NCI-H2171 (cell line): Measurements from ENCODE around the gene SORBS1.

Experiments
- DNase-seq: peaks from one replicate; lab custom pipeline; 2025; lab: John Stamatoyannopoulos, UW

Gene SORBS1

DNA sequence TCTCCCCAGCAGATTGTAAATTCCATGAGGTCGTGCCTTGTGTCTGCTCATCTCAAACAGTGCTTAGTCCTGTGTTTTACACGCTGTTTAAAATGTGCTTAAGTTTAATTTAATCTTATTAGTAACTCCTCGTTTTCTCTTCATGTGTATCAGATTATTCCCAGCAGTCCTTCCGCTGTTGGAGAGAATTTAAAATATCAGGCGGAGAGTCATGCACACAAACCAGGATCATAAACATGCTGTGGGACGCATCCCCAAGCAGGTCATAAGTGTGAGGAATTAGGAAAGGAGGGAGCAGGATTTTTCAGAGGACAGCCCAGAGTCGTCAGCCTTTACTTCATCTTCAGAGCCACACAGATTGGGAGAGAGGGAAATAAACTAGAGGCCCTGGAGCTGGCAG is 4.2 kb upstream of the SORBS1 start:
- no peak for DNase-seq

- DNase-seq, result no peak
These were observed 3.1 kb upstream of the SORBS1 start for GRCh38 chr10:95564291-95564690.

- DNase-seq, result no peak
These were observed 1.3 kb upstream of the SORBS1 start for GRCh38 chr10:95562341-95562965.

DNA sequence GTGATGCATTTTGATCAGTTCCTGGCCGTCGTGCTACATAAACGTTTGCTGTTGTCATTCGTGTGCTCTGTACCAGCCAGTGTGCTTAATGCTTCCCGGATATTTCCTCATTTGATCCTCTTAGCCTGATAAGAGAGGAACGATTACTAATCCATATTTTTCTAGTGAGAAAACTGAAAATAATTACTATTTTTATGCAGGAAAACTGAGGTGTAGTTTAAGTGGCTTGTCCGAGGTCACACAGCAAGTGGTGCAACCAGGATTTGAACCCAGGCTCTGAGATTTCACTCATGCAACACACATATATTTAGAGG is 650 bp upstream of the SORBS1 start:
- DNase-seq, result no peak

DNA sequence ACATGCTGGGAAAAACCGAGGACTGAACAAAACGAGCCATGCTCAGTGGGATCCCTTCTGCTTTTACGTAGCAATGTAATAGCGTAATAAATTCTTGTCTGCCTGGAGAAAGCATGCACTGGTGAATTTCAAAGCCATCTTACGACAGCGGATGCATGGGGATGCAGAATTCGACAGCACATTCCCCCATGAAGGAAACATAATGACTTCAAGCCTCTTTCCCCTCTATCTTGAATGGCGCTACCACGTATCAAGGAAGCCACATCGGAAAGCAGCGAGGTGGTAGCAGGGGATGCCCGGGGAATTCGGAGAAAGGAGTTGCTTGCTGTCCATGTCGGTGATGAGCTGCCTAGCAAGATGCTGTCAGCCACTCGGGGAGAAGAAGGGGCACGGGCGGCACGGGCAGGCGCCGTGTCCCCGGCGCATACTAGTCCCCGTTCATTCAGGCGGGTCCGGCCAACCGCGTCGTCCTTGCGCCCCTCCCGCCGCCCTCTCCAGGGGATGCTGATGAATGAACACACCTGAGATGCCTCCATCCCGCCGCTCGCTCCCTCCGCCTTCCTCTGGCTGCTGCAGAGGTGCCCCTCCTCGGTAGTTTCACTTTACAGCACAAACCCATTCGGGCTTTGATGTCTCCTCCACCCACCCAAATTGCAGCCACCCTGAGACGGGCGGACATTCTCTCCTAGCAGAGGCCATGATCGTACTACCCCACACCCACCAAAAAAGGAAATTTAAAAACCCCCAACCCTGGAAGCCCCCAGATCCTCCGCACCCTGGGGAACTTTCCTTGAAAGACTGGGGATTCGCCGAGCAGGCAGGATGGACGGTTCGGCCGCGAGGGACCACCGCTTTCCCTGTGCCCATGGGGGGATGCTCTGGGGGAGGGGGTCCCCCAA is 644 bp downstream of the SORBS1 start:
- DNase-seq, result no peak

- DNase-seq, result no peak
These were observed 1.3 kb downstream of the SORBS1 start for GRCh38 chr10:95559896-95560277.

DNA sequence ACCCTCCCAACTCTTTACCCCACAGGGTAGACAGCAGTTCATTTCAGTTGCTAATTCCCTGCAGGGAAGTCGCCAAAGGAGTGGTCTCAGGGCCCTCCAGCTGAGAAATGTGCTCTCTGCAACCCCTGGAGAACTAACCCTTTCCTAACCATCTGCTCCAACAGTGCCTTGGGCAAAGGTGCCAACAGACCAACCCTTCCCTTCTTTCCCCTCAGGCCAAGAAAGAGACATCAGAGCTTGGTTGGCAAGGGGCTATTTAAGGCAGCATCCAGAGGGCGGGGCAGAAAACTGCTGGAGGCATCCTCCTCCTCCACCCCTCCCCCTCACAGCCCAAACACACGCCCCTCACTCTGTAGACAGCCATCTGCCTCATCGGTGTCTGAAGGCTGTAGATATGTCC is 1.7 kb downstream of the SORBS1 start:
- no peak for DNase-seq

GRCh38 chr10:95558593-95559320 is 2.4 kb downstream of the SORBS1 start:
- no peak for DNase-seq

DNA sequence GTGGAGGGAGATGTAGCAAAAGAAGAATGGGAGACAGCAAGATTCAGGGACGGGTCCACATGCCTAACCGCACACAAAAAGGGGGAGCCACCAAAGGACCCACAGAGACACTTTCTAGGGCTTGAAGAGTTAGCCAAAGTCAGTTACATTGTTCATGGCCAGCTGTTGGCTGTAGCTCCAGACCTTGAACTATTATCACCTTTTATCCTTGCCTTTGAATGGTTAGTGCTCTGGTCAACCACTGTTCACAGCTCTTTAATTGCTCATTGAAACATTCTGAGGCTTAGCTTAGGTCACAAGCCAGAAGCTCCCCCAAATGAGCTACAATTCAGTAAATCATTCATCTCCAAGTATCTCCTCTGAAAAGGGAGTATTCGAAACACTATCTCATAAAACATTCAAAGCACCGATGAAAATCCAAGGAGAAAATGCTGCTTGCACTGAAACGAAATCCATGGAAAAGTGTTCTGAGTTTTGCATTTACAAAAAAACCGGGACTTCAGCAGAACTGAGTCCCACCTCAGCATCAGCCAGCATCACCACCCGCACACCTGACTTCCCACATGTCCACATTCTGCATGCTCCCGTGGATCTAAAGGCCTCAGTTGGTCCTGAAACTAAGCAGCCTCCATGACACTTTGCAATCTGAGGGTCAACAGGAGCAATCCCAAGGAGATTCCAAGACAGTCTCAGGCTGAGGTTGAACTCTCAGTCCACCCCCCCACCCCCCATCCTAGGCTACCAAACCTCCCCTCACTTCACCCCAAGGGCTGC is 4.0 kb downstream of the SORBS1 start:
- DNase-seq, result no peak

- DNase-seq, result no peak
These were observed 7.5 kb downstream of the SORBS1 start for GRCh38 chr10:95553674-95554073.

DNA sequence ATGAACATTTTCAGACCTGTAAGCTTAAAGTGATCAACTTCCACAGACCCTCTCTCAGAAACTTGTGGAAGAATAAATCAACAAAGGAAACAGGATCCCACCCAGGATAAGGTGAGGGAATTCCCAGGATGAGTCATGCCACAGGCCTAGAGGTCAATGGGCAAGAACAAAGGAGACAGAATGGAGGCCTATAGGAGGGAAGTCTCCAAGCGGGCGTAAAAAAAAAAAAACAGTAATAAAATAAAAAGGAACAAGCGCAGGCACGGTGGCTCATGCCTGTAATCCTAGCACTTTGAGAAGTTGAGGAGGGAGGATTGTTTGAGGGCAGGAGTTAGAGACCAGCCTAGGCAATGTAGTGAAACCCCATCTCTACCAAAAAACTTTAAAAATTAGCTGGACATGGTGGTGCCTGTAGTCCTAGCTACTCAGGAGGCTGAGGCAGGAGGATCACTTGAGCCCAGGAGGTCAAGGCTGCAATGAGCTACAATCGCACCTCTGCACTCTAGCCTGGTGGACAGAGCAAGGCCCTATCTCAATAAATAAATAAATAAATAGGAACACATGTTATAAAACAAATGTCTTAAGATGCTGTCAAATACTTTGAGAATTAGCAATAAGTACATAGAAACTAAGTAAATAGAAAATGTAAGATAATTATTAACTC is 8.4 kb downstream of the SORBS1 start:
- no peak for DNase-seq

DNA sequence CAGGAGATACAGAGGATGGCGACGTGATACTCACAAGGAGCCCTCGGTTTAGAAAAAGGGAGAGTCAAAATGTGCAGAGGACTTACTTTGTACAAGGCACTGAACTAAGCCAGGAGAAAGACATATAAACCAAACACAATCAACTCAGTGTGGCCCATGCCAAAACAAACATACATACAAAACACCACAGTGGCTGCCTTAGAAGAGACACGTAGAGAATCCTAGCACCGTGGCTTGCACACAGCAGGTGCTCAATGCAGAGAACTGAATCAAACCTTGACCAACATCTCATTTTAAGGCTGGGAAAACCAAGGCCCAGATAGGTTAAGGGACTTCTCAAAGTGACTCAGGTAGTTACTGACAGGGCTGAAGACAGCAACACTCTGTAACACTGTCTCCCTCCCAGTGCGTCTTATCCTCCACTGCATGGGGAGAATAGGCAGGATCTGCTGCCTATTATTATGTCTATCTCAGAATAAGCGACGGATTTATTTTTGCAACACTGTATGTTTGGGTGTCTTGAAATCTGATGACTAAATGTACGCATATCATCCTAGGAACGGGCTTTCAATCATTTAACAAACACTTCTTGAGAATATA is 11.0 kb downstream of the SORBS1 start:
- DNase-seq, result no peak

DNA sequence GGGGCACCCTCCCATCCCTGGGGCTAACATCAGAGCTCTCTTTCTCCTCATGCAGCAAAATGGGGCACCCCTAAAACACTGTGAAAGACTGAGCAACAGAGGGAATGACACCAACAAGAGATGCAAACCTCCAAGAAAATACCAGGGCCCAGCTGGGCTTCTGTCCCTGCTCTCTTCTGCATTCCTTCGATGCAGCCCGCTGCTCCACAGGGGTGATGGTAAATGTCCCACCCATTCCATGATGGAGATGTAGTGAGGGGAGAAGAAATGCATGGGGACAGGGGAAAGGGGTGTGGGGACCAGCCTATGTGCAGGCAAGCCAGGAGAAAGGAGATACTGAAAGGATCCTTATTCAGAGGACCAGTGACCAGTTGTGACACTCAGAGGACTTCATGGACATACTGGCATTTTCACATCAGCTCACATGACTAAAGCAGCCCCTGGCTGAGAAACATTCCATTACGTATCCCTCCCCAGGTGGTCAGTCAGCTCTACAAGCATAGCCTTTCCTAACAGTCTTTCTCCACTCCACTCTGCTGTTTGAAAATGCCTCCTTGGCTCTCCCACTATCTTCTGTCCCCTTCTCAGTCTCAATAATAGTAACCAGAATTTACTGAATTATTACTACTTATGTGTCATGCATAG is 13.3 kb downstream of the SORBS1 start:
- DNase-seq, result no peak

DNA sequence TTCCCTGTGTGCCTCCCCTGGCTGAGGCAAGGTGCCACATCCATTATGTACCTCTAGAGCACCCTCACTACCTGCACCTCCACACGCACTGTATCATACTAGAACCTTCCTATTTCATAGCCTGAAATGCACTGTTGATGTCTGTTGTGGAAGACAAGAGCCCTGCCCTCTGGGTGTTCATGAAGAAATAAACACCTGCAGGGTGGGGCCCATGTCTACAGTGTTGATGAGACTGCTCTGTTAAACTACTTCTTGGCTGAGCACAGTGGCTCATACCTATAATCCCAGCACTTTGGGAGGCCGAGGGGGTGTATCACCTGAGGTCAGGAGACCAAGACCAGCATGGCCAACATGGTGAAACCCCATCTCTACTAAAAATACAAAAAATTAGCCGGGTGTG is 14.0 kb downstream of the SORBS1 start:
- DNase-seq, result no peak

- no peak for DNase-seq
These were observed 15.2 kb downstream of the SORBS1 start for GRCh38 chr10:95545981-95546380.

- DNase-seq, result no peak
These were observed 16.2 kb downstream of the SORBS1 start for GRCh38 chr10:95544783-95545500.

DNA sequence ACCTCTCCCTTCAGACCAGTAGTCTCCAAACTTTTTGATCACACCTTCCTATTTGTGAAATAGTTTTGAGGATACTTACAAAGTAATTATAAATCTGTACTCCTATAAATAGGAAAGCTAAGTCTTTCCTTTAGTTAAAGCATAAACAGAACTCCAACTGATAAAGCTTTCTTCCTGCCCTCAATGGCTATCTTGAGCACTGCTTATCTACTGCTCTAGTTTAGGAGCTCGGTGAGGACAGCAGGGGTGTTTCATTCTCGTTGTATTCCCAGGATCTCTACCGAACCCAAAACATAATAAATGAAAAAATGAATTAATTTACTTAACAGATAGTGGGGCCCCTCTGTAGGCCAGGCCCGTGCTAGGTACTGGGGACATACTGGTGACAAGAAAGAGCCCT is 17.7 kb downstream of the SORBS1 start:
- no peak for DNase-seq

GRCh38 chr10:95542761-95543160 is 18.4 kb downstream of the SORBS1 start:
- no peak for DNase-seq

DNA sequence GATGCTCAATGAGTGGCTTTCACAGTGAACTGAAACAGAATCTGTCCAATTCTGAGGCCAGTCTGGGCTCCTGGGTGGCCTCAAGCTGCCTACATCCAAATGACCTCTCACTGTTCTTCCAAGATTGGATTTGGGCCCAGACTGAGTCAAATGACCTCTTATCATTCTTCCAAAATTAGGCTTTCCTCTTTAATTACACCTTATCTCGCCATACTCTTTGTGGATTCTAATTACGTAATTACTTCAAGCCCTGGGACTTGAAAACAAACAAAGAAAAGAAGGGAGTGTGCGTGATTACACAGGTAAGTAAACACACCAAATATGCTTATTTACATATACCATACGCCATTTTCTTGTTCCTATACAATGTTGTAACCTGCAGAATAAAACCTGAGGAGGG is 18.8 kb downstream of the SORBS1 start:
- DNase-seq, result no peak

- no peak for DNase-seq
These were observed 20.6 kb downstream of the SORBS1 start for GRCh38 chr10:95540514-95541052.
